ENCODE measurements around the gene C1orf159. TPM values are rescaled to one million over a fixed set of nuclear protein-coding genes. Genes with fewer than 3 reads are reported as not detected.

C1orf159 gene
- total and polyA plus RNA-seq, 4 donors: 3.9 to 7.0 (median 4.7) TPM

- Histone ChIP-seq H3K9me3 (ENCODE audit: control insufficient read depth in 4 of 4, low read length in 3 of 4) (no peaks in the 10 kb centered on the region), H3K4me3 (ENCODE audit: low read depth in 1 of 3, low read length in 3 of 3) (no peak overlapping the region), H3K4me1 (ENCODE audit: control insufficient read depth in 4 of 4, insufficient read depth in 4 of 4, low read length in 3 of 4) (peaks cover 12 to 41% (median 29%) of the 10 kb centered on the region in 4 donors), H3K27me3 (ENCODE audit: control insufficient read depth in 4 of 4, insufficient read depth in 4 of 4, low read length in 3 of 4) (no peaks in the 10 kb centered on the region), H3K9ac (ENCODE audit: low read depth in 1 of 2, low read length in 2 of 2) (no peak overlapping the region), H3K27ac (ENCODE audit: low read depth in 1 of 2, low read length in 2 of 2) (no peak overlapping the region), H3K36me3 (ENCODE audit: control insufficient read depth in 4 of 4, insufficient read depth in 3 of 4, low read depth in 1 of 4, low read length in 3 of 4) (no peaks in the 10 kb centered on the region)
- DNase-seq (ENCODE audit: low spot score): no peak
- WGBS: 72% methylated on average over 25 of the region's 25 CpGs
- TF ChIP-seq, protein P1, sequence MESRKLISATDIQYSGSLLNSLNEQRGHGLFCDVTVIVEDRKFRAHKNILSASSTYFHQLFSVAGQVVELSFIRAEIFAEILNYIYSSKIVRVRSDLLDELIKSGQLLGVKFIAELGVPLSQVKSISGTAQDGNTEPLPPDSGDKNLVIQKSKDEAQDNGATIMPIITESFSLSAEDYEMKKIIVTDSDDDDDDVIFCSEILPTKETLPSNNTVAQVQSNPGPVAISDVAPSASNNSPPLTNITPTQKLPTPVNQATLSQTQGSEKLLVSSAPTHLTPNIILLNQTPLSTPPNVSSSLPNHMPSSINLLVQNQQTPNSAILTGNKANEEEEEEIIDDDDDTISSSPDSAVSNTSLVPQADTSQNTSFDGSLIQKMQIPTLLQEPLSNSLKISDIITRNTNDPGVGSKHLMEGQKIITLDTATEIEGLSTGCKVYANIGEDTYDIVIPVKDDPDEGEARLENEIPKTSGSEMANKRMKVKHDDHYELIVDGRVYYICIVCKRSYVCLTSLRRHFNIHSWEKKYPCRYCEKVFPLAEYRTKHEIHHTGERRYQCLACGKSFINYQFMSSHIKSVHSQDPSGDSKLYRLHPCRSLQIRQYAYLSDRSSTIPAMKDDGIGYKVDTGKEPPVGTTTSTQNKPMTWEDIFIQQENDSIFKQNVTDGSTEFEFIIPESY (IDR thresholded peaks at IDR 0.05): no peak
- TF ChIP-seq FOXA2 (IDR thresholded peaks at IDR 0.05): no peak
- TF ChIP-seq NR2F2 (IDR thresholded peaks at IDR 0.05): no peak
- TF ChIP-seq, protein P2, sequence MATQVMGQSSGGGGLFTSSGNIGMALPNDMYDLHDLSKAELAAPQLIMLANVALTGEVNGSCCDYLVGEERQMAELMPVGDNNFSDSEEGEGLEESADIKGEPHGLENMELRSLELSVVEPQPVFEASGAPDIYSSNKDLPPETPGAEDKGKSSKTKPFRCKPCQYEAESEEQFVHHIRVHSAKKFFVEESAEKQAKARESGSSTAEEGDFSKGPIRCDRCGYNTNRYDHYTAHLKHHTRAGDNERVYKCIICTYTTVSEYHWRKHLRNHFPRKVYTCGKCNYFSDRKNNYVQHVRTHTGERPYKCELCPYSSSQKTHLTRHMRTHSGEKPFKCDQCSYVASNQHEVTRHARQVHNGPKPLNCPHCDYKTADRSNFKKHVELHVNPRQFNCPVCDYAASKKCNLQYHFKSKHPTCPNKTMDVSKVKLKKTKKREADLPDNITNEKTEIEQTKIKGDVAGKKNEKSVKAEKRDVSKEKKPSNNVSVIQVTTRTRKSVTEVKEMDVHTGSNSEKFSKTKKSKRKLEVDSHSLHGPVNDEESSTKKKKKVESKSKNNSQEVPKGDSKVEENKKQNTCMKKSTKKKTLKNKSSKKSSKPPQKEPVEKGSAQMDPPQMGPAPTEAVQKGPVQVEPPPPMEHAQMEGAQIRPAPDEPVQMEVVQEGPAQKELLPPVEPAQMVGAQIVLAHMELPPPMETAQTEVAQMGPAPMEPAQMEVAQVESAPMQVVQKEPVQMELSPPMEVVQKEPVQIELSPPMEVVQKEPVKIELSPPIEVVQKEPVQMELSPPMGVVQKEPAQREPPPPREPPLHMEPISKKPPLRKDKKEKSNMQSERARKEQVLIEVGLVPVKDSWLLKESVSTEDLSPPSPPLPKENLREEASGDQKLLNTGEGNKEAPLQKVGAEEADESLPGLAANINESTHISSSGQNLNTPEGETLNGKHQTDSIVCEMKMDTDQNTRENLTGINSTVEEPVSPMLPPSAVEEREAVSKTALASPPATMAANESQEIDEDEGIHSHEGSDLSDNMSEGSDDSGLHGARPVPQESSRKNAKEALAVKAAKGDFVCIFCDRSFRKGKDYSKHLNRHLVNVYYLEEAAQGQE (IDR thresholded peaks at IDR 0.05): no peak
- no peak for TF ChIP-seq TAF1 (conservative IDR thresholded peaks at IDR 0.05)
- TF ChIP-seq, protein P3, sequence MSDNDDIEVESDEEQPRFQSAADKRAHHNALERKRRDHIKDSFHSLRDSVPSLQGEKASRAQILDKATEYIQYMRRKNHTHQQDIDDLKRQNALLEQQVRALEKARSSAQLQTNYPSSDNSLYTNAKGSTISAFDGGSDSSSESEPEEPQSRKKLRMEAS (IDR thresholded peaks at IDR 0.05): no peak
- no peak for TF ChIP-seq SP1 (IDR thresholded peaks at IDR 0.05)
- no peak for TF ChIP-seq EGR1 (IDR thresholded peaks at IDR 0.05; ENCODE audit: low read depth in 2 of 2)
- TF ChIP-seq, protein P4, sequence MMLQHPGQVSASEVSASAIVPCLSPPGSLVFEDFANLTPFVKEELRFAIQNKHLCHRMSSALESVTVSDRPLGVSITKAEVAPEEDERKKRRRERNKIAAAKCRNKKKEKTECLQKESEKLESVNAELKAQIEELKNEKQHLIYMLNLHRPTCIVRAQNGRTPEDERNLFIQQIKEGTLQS (IDR thresholded peaks at IDR 0.05): no peak
- TF ChIP-seq JUND (IDR thresholded peaks at IDR 0.05): no peak
- TF ChIP-seq RAD21 (IDR thresholded peaks at IDR 0.05): no peak
- no peak for TF ChIP-seq HNF4A (conservative IDR thresholded peaks at IDR 0.05)
- TF ChIP-seq, protein P5, sequence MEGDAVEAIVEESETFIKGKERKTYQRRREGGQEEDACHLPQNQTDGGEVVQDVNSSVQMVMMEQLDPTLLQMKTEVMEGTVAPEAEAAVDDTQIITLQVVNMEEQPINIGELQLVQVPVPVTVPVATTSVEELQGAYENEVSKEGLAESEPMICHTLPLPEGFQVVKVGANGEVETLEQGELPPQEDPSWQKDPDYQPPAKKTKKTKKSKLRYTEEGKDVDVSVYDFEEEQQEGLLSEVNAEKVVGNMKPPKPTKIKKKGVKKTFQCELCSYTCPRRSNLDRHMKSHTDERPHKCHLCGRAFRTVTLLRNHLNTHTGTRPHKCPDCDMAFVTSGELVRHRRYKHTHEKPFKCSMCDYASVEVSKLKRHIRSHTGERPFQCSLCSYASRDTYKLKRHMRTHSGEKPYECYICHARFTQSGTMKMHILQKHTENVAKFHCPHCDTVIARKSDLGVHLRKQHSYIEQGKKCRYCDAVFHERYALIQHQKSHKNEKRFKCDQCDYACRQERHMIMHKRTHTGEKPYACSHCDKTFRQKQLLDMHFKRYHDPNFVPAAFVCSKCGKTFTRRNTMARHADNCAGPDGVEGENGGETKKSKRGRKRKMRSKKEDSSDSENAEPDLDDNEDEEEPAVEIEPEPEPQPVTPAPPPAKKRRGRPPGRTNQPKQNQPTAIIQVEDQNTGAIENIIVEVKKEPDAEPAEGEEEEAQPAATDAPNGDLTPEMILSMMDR (IDR thresholded peaks at IDR 0.05; ENCODE audit: low read depth, low read length, missing input control): no peak
- no peak for TF ChIP-seq YY1 (IDR thresholded peaks at IDR 0.05)
- TF ChIP-seq GABPA (IDR thresholded peaks at IDR 0.05 in 1 of 2, conservative IDR thresholded peaks at IDR 0.05 in 1 of 2): no peak
- no peak for TF ChIP-seq HNF4G (IDR thresholded peaks at IDR 0.05)
- TF ChIP-seq RXRA (IDR thresholded peaks at IDR 0.05): no peak
- no peak for TF ChIP-seq FOXA1 (IDR thresholded peaks at IDR 0.05)
These were observed 5.1 kb upstream of the C1orf159 start for GRCh38 chr1:1120866-1121591.

Data from liver (tissue), 9 donors.